Measurements from ENCODE around the gene NUDC. TPM values are rescaled to one million over a fixed set of nuclear protein-coding genes. Genes with fewer than 3 reads are reported as not detected.

NUDC gene
- total and polyA plus RNA-seq, 9 of the 15 experiments (the other 6 are each of a cell fraction or from before 2014, with no cell fraction given), result 9.8 to 234 (median 149) TPM

DNA sequence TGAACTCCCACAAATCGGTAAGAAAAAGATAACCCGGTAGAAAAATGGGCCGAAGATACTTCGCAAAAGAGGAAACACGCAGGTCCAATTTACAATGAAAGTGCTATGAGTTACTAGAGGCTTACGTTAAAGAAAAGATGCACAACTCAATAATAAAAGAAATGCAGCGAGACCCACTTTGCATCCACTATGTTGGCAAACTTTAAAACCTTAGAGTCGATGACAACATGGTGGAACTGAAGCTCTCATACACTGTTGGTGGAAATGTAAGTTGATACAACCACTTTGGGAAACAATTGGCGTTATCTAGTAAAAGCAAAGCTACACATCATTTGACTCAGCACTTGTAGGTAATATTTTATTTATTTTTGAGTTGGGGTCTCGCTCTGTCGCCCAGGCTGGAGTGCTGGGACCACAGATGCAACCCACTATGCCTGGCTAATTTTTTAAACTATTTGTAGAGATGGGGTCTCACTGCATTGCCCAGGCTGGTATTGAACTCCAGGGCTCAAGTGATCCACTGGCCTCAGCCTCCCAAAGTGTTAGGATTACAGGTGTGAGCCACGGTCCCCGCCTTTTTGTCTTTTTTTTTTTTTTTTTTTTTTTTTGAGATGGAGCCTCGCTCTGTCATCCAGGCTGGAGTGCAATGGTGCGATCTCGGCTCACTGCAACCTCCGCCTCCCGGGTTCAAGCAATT, 20.6 kb upstream of the NUDC start (continued):
- no peak for TF ChIP-seq CREB3L1 (IDR thresholded peaks at IDR 0.05; ENCODE audit: borderline replicate concordance, low read depth)
- no peak for TF ChIP-seq ZNF23 (CRISPR knock-in tag; IDR thresholded peaks at IDR 0.05)
- TF ChIP-seq DLX4 (CRISPR knock-in tag; IDR thresholded peaks at IDR 0.05), result no peak
- no peak for TF ChIP-seq NELFE (IDR thresholded peaks at IDR 0.05; ENCODE audit: insufficient read depth, insufficient read length)
- TF ChIP-seq SLC30A9 (CRISPR knock-in tag; IDR thresholded peaks at IDR 0.05), result no peak
- TF ChIP-seq MAZ (CRISPR knock-in tag; conservative IDR thresholded peaks at IDR 0.05 in 1 of 2, IDR thresholded peaks at IDR 0.05 in 1 of 2), result no peak
- TF ChIP-seq, protein P1, sequence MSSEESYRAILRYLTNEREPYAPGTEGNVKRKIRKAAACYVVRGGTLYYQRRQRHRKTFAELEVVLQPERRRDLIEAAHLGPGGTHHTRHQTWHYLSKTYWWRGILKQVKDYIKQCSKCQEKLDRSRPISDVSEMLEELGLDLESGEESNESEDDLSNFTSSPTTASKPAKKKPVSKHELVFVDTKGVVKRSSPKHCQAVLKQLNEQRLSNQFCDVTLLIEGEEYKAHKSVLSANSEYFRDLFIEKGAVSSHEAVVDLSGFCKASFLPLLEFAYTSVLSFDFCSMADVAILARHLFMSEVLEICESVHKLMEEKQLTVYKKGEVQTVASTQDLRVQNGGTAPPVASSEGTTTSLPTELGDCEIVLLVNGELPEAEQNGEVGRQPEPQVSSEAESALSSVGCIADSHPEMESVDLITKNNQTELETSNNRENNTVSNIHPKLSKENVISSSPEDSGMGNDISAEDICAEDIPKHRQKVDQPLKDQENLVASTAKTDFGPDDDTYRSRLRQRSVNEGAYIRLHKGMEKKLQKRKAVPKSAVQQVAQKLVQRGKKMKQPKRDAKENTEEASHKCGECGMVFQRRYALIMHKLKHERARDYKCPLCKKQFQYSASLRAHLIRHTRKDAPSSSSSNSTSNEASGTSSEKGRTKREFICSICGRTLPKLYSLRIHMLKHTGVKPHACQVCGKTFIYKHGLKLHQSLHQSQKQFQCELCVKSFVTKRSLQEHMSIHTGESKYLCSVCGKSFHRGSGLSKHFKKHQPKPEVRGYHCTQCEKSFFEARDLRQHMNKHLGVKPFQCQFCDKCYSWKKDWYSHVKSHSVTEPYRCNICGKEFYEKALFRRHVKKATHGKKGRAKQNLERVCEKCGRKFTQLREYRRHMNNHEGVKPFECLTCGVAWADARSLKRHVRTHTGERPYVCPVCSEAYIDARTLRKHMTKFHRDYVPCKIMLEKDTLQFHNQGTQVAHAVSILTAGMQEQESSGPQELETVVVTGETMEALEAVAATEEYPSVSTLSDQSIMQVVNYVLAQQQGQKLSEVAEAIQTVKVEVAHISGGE (CRISPR knock-in tag; IDR thresholded peaks at IDR 0.05), result peak in 1 of 3 experiments; percentile 44; a peak in 2 of 6 replicates
- TF ChIP-seq ZNF217 (CRISPR knock-in tag; IDR thresholded peaks at IDR 0.05), result no peak
- no peak for TF ChIP-seq L3MBTL2 (IDR thresholded peaks at IDR 0.05)
- no peak for TF ChIP-seq ZNF830 (CRISPR knock-in tag; IDR thresholded peaks at IDR 0.05)
- no peak for TF ChIP-seq PHB (CRISPR knock-in tag; IDR thresholded peaks at IDR 0.05)
- peak; percentile 21; the same call in 1 of the 2 replicates for TF ChIP-seq ZBTB17 (CRISPR knock-in tag; IDR thresholded peaks at IDR 0.05)
- TF ChIP-seq ZKSCAN8 (CRISPR knock-in tag; IDR thresholded peaks at IDR 0.05), result no peak
- no peak for TF ChIP-seq SNRNP70 (optimal IDR thresholded peaks at IDR 0.05; ENCODE audit: low read depth, low read length)
- no peak for TF ChIP-seq ETV5 (CRISPR knock-in tag; IDR thresholded peaks at IDR 0.05; ENCODE audit: low read depth)
- TF ChIP-seq, protein P2, sequence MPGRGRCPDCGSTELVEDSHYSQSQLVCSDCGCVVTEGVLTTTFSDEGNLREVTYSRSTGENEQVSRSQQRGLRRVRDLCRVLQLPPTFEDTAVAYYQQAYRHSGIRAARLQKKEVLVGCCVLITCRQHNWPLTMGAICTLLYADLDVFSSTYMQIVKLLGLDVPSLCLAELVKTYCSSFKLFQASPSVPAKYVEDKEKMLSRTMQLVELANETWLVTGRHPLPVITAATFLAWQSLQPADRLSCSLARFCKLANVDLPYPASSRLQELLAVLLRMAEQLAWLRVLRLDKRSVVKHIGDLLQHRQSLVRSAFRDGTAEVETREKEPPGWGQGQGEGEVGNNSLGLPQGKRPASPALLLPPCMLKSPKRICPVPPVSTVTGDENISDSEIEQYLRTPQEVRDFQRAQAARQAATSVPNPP (IDR thresholded peaks at IDR 0.05; ENCODE audit: borderline replicate concordance, insufficient read depth, insufficient read length), result no peak
- TF ChIP-seq, protein P3, sequence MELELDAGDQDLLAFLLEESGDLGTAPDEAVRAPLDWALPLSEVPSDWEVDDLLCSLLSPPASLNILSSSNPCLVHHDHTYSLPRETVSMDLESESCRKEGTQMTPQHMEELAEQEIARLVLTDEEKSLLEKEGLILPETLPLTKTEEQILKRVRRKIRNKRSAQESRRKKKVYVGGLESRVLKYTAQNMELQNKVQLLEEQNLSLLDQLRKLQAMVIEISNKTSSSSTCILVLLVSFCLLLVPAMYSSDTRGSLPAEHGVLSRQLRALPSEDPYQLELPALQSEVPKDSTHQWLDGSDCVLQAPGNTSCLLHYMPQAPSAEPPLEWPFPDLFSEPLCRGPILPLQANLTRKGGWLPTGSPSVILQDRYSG (tag; conservative IDR thresholded peaks at IDR 0.05; ENCODE audit: low read depth), result peak; percentile 43; the same call in 1 of the 2 replicates
- TF ChIP-seq GTF2F1 (IDR thresholded peaks at IDR 0.05; ENCODE audit: low read depth, low read length), result no peak
- TF ChIP-seq GABPA (tag; conservative IDR thresholded peaks at IDR 0.05; ENCODE audit: low read depth), result 0 out of 2 replicates have a peak, but pooled peaks have one; percentile 11
- no peak for TF ChIP-seq MIER1 (IDR thresholded peaks at IDR 0.05; ENCODE audit: low read depth)
- TF ChIP-seq KDM1A (IDR thresholded peaks at IDR 0.05), result no peak
